ENCODE data around the gene CATSPERD. TPM values are rescaled to one million over a fixed set of nuclear protein-coding genes. Genes with fewer than 3 reads are reported as not detected.

The CATSPERD gene
- total RNA-seq, 3 donors from 2014 or later = not detected

- no peaks in the 10 kb centered on the region for H3K27me3 ChIP-seq
- H3K4me3 ChIP-seq = no peak overlapping the region
- H3K36me3 ChIP-seq = no peaks in the 10 kb centered on the region
- TF ChIP-seq POLR2A (IDR thresholded peaks at IDR 0.05) = no peak
- no peak for TF ChIP-seq CTCF (IDR thresholded peaks at IDR 0.05)
- intact Hi-C loops (cut with DNase I; ENCODE audit: low total_unique reads) = no loop called here
- no peak for DNase-seq (ENCODE audit: low spot score in 2 of 2)
- no peaks in the 10 kb centered on the region for H3K9me3 ChIP-seq
- H3K4me1 ChIP-seq = peaks cover 9 to 13% of the 10 kb centered on the region in 2 donors
- H3K27ac ChIP-seq = no peak overlapping the region
These were observed 42.2 kb upstream of the CATSPERD start for GRCh38 chr19:5678071-5678718.

GRCh38 chr19:5679289-5680083 lies 41.0 kb upstream of the CATSPERD start:
- TF ChIP-seq POLR2AphosphoS5 (IDR thresholded peaks at IDR 0.05) = no peak
- TF ChIP-seq CTCF (IDR thresholded peaks at IDR 0.05) = no peak
- no peak for TF ChIP-seq POLR2A (IDR thresholded peaks at IDR 0.05)
- H3K4me3 ChIP-seq = peak overlapping the region; percentile 81 to 99 (median 82)
- H3K9me3 ChIP-seq = no peaks in the 10 kb centered on the region
- no peaks in the 10 kb centered on the region for H3K36me3 ChIP-seq
- intact Hi-C loops (cut with DNase I; ENCODE audit: low total_unique reads) = no loop called here
- DNase-seq (ENCODE audit: low spot score in 2 of 2) = no peak
- peak overlapping the region; percentile 92 to 93 for H3K27ac ChIP-seq
- no peaks in the 10 kb centered on the region for H3K27me3 ChIP-seq
- H3K4me1 ChIP-seq = peaks cover 9 to 13% of the 10 kb centered on the region in 2 donors

- peak in 1 of 2 donors; percentile 51 for DNase-seq (ENCODE audit: low spot score in 2 of 2)
- peak overlapping the region; percentile 81 to 99 (median 82) for H3K4me3 ChIP-seq
- H3K4me1 ChIP-seq = peaks cover 9 to 13% of the 10 kb centered on the region in 2 donors
- TF ChIP-seq CTCF (IDR thresholded peaks at IDR 0.05) (no peak), POLR2AphosphoS5 (IDR thresholded peaks at IDR 0.05) (no peak), POLR2A (IDR thresholded peaks at IDR 0.05) (no peak)
- no peaks in the 10 kb centered on the region for H3K27me3 ChIP-seq
- H3K36me3 ChIP-seq = no peaks in the 10 kb centered on the region
- peak overlapping the region; percentile 92 to 93 for H3K27ac ChIP-seq
- intact Hi-C loops (cut with DNase I; ENCODE audit: low total_unique reads) = no loop called here
- no peaks in the 10 kb centered on the region for H3K9me3 ChIP-seq
These were observed 40.4 kb upstream of the CATSPERD start for GRCh38 chr19:5680084-5680436.

- peak; percentile 74 to 79 (median 78) for TF ChIP-seq POLR2AphosphoS5 (IDR thresholded peaks at IDR 0.05)
- peak; percentile 24 for TF ChIP-seq POLR2A (IDR thresholded peaks at IDR 0.05)
- TF ChIP-seq CTCF (IDR thresholded peaks at IDR 0.05) = peak in 1 of 3 donors; percentile 6
- H3K9me3 ChIP-seq = no peaks in the 10 kb centered on the region
- peak within 1 kb of the TSS; percentile 81 to 99 (median 82) for H3K4me3 ChIP-seq
- H3K36me3 ChIP-seq = no peaks in the 10 kb centered on the region
- H3K27me3 ChIP-seq = no peaks in the 10 kb centered on the region
- DNase-seq (ENCODE audit: low spot score in 2 of 2) = peak; percentile 98 to 99
- peaks cover 9 to 13% of the 10 kb centered on the region in 2 donors for H3K4me1 ChIP-seq
- peak within 1 kb of the TSS; percentile 92 to 93 for H3K27ac ChIP-seq
- intact Hi-C loops (cut with DNase I; ENCODE audit: low total_unique reads) = no loop called here
These were observed 39.7 kb upstream of the CATSPERD start, which contains the start of the genes HSD11B1L and MICOS13 for GRCh38 chr19:5680437-5681368. HSD11B1L (plus strand) TSS chr19:5681027; CDS start chr19:5684833, 3,806 bp downstream. MICOS13 (minus strand) TSS chr19:5680516; CDS start chr19:5680486, 30 bp downstream.

Measured in breast epithelium (tissue), 4 donors.